Chondrocyte (in vitro differentiated cells): Measurements from ENCODE around the gene EMILIN2. TPM values are rescaled to one million over a fixed set of nuclear protein-coding genes. Genes with fewer than 3 reads are reported as not detected.

Experiments
- DNase-seq: peaks from one replicate; pipeline ENCODE4 v3.0.0; 2021; ENCODE audit warnings: mixed read lengths, low spot score
- H3K27ac Mint-ChIP-seq: one replicate; pipeline ENCODE4 v1.8.0; 2021; ENCODE audit warnings: mild to moderate bottlenecking, moderate library complexity, mixed read lengths; ENCODE audit not compliant: unreplicated experiment
- H3K27me3 Mint-ChIP-seq: 2 replicates; pipeline ENCODE4 v1.8.0; 2021; ENCODE audit warnings: low read depth, mixed read lengths
- H3K36me3 Mint-ChIP-seq: 2 replicates; pipeline ENCODE4 v1.8.0; 2021; ENCODE audit warnings: low read depth, mixed read lengths
- H3K4me1 Mint-ChIP-seq: 2 replicates; pipeline ENCODE4 v1.8.0; 2021; ENCODE audit warnings: low read depth, mild to moderate bottlenecking, mixed read lengths
- H3K4me3 Mint-ChIP-seq: one replicate; pipeline ENCODE4 v1.8.0; 2021; ENCODE audit warnings: mild to moderate bottlenecking, moderate library complexity, mixed read lengths; ENCODE audit not compliant: unreplicated experiment
- H3K9me3 Mint-ChIP-seq: 2 replicates; pipeline ENCODE4 v1.8.0; 2021; ENCODE audit warnings: low read depth, mixed read lengths
- total RNA-seq: library from RNA; stranded (reverse); gene quantifications from 3 replicates; pipeline ENCODE4 v1.2.1, GENCODE V29; 2021
- TF ChIP-seq, protein P1 (sequence below): fragments of 200-600 bp; sonication (generic); IDR thresholded peaks from 2 replicates; pipeline ENCODE4 v1.5.0; 2021; ENCODE audit warnings: antibody characterized with exemption, mild to moderate bottlenecking, moderate library complexity

EMILIN2 gene
- total RNA-seq, 1 donor from 2014 or later = 9.9 TPM

DNA sequence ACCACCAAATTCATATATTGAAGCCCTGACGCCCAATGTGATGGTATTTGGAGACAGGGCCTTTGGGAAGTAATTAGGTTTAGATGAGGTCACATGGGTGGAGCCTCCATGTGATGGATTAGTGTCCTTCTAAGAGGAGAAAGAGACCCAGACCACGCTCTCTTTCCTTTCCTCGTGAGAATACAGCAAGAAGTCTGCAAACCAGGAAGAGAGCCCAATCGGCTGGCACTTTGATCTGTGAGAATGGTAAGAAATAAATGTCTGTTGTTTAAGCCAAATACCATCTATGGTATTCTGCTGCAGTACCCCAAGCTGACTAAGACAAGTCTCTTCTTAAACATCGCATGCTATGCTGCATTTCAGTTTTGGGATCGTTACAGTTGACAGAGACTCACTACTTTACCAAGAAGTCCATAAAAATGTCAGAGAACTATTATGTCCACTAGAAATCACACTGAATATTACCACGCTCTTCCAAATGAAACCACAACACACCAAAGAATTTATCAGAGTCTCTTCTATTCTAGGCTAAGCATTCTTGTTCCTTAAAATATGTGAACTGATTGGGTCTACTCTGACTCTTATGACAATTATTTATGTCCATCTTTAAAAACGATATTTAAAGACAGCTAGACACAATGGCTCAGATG, 117.7 kb downstream of the EMILIN2 start:
- peaks cover 62% of the 10 kb centered on the region for H3K4me1 Mint-ChIP-seq
- TF ChIP-seq, protein P1, sequence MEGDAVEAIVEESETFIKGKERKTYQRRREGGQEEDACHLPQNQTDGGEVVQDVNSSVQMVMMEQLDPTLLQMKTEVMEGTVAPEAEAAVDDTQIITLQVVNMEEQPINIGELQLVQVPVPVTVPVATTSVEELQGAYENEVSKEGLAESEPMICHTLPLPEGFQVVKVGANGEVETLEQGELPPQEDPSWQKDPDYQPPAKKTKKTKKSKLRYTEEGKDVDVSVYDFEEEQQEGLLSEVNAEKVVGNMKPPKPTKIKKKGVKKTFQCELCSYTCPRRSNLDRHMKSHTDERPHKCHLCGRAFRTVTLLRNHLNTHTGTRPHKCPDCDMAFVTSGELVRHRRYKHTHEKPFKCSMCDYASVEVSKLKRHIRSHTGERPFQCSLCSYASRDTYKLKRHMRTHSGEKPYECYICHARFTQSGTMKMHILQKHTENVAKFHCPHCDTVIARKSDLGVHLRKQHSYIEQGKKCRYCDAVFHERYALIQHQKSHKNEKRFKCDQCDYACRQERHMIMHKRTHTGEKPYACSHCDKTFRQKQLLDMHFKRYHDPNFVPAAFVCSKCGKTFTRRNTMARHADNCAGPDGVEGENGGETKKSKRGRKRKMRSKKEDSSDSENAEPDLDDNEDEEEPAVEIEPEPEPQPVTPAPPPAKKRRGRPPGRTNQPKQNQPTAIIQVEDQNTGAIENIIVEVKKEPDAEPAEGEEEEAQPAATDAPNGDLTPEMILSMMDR = no peak
- H3K9me3 Mint-ChIP-seq = no peaks in the 10 kb centered on the region
- peak overlapping the region; percentile 3 for H3K27ac Mint-ChIP-seq
- H3K4me3 Mint-ChIP-seq = no peak overlapping the region
- no peaks in the 10 kb centered on the region for H3K27me3 Mint-ChIP-seq
- H3K36me3 Mint-ChIP-seq = peaks cover 2% of the 10 kb centered on the region
- DNase-seq = no peak

Other genes with a start within 250 kb of the EMILIN2 start
- 27.3 to 39.8 TPM (median 31.5 TPM) in 3 replicates for gene SMCHD1, start 191.3 kb upstream of the EMILIN2 start, total RNA-seq
- 30.3 to 38.7 TPM (median 38.6 TPM) in 3 replicates for gene LPIN2, start 166.1 kb downstream of the EMILIN2 start, total RNA-seq